ENCODE measurements around the gene CFAP57. TPM values are rescaled to one million over a fixed set of nuclear protein-coding genes. Genes with fewer than 3 reads are reported as not detected.

Gene CFAP57
- total and polyA plus RNA-seq, 9 donors: 0.13 to 13.2 (median 0.71) TPM

DNA sequence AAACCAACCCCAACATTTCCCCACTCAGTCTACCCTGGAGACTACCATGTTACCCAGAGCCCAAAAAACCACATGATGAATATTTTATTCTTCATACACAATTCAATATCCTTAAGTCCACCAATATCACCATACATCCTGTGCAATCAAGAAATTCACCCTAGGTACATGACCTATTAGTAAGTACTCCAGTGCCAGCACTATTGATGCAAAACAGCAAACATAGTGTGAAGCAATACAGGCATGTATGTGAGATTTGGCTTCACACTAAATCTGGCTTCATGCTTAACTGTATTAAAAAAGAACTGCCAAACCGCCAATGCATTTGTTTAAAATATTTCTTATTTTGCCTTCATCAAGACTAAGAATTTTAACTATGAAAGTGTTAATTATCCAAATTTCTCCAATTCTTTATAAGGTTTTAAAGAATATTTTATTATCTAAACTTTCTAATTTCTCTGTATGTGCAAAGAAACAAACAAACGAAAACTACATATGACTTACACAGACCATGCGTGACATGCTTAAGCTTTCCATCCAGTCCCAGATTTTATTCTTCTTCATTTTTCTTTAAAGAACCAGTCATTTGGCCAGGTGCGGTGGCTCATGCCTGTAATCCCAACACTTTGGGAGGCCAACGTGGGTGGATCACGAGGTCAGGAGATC, 75.3 kb downstream of the CFAP57 start:
- DNase-seq: no peak
- intact Hi-C loops (cut with DNase I): no loop called here
- H3K4me1 ChIP-seq (ENCODE audit: insufficient read depth): no peaks in the 10 kb centered on the region
- WGBS, 3 donors: 75 to 92% (median 83%) methylated on average over 6 of the region's 6 CpGs
- H3K27me3 ChIP-seq: no peaks in the 10 kb centered on the region
- no peak overlapping the region for H3K27ac ChIP-seq
- TF ChIP-seq EP300 (IDR thresholded peaks at IDR 0.05): no peak
- TF ChIP-seq, protein P1, sequence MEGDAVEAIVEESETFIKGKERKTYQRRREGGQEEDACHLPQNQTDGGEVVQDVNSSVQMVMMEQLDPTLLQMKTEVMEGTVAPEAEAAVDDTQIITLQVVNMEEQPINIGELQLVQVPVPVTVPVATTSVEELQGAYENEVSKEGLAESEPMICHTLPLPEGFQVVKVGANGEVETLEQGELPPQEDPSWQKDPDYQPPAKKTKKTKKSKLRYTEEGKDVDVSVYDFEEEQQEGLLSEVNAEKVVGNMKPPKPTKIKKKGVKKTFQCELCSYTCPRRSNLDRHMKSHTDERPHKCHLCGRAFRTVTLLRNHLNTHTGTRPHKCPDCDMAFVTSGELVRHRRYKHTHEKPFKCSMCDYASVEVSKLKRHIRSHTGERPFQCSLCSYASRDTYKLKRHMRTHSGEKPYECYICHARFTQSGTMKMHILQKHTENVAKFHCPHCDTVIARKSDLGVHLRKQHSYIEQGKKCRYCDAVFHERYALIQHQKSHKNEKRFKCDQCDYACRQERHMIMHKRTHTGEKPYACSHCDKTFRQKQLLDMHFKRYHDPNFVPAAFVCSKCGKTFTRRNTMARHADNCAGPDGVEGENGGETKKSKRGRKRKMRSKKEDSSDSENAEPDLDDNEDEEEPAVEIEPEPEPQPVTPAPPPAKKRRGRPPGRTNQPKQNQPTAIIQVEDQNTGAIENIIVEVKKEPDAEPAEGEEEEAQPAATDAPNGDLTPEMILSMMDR (IDR thresholded peaks at IDR 0.05): no peak
- TF ChIP-seq POLR2A (IDR thresholded peaks at IDR 0.05): no peak
- H3K36me3 ChIP-seq: no peaks in the 10 kb centered on the region
- no peak overlapping the region for H3K4me3 ChIP-seq
- H3K9me3 ChIP-seq: no peaks in the 10 kb centered on the region

DNA sequence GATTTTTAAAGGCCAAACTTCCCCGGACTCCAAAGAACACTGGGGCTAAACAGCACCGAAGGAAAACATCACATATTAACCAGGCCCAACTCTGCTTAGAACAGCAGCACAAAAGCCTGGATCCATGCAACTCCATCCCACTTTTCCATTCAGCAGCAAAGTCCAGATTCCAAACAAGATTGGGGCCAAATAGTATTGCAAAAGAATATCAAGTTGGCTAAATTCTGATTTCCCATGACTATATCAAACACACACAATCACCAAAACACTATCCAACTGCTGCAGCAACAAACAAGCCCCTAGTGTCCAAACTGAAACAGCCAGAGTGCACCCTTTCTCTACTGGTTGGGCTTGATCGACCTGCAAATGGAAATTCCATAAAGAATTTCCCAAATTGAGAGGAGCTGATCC, 78.2 kb downstream of the CFAP57 start:
- Histone ChIP-seq H3K27ac (no peak overlapping the region), H3K36me3 (no peaks in the 10 kb centered on the region), H3K27me3 (no peaks in the 10 kb centered on the region), H3K4me1 (ENCODE audit: insufficient read depth) (no peaks in the 10 kb centered on the region), H3K4me3 (no peak overlapping the region), H3K9me3 (no peaks in the 10 kb centered on the region)
- 77 to 82% (median 78%) methylated on average over 3 of the region's 3 CpGs for WGBS, 3 donors
- no peak for TF ChIP-seq EP300 (IDR thresholded peaks at IDR 0.05)
- TF ChIP-seq, protein P1 (IDR thresholded peaks at IDR 0.05): no peak
- TF ChIP-seq POLR2A (IDR thresholded peaks at IDR 0.05): no peak
- DNase-seq: no peak
- intact Hi-C loops (cut with DNase I): no loop called here

DNA sequence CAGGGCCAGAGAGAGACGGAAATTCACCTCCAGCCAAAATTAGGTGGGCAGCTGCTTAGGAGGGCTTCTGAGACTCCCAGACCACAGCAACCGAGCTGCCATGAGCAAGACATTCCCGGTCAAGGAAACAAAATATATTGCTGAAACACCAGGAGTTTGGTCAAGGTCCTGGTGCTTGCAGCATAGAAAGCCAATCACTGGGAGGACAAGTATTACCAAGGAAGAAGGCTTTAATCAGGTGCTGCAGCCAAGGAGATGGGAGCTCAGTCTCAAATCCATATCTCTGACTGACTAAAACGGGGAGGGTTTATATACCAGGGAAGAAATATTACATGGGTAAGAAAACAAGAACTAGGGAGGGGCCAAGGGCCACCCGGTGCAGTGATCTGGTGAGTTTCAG, 78.9 kb downstream of the CFAP57 start:
- WGBS, 3 donors: 87 to 93% (median 90%) methylated on average over 5 of the region's 5 CpGs

DNA sequence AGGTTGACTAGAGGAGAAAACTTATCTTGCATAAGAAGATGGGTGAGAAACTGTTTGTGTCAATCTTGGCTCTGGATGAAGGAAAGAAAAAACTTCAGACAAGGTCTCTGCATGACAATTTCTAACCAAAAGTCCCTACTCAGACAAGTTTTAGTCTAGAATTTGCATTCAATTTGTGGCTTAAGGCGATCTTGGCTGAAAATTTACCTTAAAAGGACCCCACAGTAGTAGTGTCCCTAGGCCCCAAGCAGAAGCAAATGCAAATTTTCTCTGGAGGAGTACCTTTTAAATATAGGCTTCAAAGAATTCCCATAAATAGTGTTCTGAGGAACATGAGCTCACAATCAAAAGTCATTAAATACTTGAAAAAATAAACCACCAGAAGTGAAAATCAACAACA, 80.1 kb downstream of the CFAP57 start:
- Histone ChIP-seq H3K27me3 (no peaks in the 10 kb centered on the region), H3K4me1 (ENCODE audit: insufficient read depth) (no peaks in the 10 kb centered on the region), H3K9me3 (no peaks in the 10 kb centered on the region), H3K27ac (no peak overlapping the region), H3K36me3 (no peaks in the 10 kb centered on the region), H3K4me3 (no peak overlapping the region)
- intact Hi-C loops (cut with DNase I): no loop called here
- TF ChIP-seq, protein P1 (IDR thresholded peaks at IDR 0.05): no peak
- no peak for TF ChIP-seq POLR2A (IDR thresholded peaks at IDR 0.05)
- TF ChIP-seq EP300 (IDR thresholded peaks at IDR 0.05): no peak
- no peak for DNase-seq
- WGBS, 3 donors: 88 to 91% (median 90%) methylated on average over 1 of the region's 1 CpG

More for the DNA sequence above, 78.9 kb downstream of the CFAP57 start:
- Histone ChIP-seq H3K27me3 (no peaks in the 10 kb centered on the region), H3K4me3 (no peak overlapping the region), H3K4me1 (ENCODE audit: insufficient read depth) (no peaks in the 10 kb centered on the region), H3K27ac (no peak overlapping the region), H3K36me3 (no peaks in the 10 kb centered on the region), H3K9me3 (no peaks in the 10 kb centered on the region)
- intact Hi-C loops (cut with DNase I): no loop called here
- no peak for DNase-seq
- TF ChIP-seq, protein P1 (IDR thresholded peaks at IDR 0.05): no peak
- TF ChIP-seq POLR2A (IDR thresholded peaks at IDR 0.05) (no peak), EP300 (IDR thresholded peaks at IDR 0.05) (no peak)

Data from ovary (tissue), 9 donors.